Activated CD4-positive, alpha-beta T cell treated with anti-CD3 and anti-CD28 coated beads, Interleukin-2, amount 50 U/mL, for 1 hour (primary cell): Measurements from ENCODE around the gene STRA6.
"Not testable (repeated sequence)": the region's sequence is repeated elsewhere in the genome, so short reads cannot be mapped to it uniquely, and the experiment has no call there.

Source experiments
- DNase-seq: peaks from one replicate; pipeline ENCODE4 v3.0.0-alpha.2; 2020

STRA6 gene

DNA sequence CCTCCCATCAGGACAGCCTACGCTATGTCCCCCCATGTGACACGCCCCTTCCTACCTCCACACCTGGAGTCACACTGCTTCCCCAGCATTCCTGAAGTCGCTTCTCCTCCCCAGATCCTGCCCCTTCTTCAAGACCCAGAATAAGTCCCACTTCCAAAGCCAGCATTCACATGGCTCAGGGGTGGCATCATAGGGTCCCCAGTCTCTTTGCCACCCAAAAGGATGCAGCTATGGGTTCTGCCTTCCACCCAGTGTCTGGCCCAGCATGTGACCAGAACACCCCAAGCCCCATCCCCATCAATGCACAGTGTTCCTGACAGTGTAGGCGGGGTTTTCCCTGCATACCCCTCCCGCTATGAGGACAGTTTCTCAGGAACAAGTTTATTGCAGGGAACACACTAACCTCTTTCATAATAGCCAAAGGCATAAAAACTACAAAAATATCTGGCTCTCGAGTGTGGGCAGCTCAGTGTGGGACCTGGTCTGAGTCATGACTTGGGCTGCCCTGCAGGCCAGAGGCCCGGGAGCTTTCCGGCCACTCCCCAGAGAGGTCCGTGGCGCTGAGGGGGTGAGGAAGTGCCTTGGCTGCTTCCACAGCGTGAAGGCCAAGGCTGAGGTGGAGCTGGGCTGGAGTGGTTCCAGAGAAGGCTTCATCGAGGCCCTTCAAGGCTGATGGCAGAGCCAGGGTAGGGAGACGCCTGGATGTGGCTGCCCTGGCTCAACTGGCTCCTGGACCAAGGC is 23.3 kb downstream of the STRA6 start:
- DNase-seq, result no peak

DNA sequence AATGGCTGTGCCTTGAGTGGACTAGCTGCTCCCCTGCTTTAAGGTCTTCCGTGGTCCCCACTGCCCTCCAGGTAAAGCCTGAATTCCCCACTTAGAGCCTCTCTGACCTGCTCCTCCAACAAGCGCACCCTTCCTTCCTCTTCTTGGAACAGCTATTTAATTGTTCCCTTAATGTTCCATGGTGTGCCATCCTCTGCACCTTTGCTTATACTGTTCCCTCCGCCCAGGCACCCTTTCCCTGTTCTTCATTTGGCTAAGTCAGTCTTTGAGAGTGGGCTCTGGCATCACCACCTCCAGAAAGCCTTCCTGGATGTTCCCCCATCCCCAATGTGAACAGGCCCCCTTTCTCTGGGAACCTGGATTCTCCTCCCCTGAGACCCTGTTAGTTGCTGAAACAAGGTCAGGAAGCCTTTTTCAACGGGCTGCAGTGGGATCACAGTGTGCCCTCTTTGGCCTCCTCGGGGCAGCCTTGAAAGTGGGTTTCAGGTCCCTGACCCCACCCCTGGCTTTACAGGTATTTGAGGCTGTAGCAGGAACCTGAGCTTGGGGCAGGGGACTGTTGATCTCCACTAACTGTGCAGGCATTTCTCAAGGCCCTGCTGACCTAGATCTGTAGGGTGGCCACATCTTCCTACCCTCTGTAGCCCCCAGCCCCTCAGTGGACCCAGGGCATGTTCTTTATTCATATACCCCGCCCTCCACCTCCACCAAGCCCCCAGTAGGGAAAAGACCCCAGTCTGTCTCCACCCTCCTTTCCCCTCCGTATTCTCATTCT is 24.1 kb downstream of the STRA6 start:
- DNase-seq, result no peak

DNA sequence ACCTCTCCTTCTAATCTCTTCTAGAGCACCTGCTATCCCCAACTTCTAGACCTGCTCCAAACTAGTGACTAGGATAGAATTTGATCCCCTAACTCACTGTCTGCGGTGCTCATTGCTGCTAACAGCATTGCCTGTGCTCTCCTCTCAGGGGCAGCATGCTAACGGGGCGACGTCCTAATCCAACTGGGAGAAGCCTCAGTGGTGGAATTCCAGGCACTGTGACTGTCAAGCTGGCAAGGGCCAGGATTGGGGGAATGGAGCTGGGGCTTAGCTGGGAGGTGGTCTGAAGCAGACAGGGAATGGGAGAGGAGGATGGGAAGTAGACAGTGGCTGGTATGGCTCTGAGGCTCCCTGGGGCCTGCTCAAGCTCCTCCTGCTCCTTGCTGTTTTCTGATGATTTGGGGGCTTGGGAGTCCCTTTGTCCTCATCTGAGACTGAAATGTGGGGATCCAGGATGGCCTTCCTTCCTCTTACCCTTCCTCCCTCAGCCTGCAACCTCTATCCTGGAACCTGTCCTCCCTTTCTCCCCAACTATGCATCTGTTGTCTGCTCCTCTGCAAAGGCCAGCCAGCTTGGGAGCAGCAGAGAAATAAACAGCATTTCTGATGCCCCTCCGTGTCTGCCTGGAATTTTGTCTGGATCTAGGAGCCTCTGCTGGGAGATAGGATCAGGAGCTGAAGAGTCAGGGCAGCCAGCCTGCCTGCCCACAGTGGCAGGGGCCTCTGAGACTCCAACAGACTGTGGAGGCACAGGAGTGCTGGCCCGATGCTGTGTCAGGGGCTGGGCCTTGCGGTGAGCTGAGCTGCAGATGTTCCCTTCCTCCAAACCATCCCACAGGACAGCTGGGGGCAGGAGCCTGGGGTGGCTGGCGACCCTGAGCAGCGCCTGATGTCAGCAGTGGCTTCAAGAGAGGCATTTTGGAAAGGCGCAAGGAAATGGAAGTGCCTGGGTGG is 26.0 kb downstream of the STRA6 start:
- DNase-seq, result no peak

DNA sequence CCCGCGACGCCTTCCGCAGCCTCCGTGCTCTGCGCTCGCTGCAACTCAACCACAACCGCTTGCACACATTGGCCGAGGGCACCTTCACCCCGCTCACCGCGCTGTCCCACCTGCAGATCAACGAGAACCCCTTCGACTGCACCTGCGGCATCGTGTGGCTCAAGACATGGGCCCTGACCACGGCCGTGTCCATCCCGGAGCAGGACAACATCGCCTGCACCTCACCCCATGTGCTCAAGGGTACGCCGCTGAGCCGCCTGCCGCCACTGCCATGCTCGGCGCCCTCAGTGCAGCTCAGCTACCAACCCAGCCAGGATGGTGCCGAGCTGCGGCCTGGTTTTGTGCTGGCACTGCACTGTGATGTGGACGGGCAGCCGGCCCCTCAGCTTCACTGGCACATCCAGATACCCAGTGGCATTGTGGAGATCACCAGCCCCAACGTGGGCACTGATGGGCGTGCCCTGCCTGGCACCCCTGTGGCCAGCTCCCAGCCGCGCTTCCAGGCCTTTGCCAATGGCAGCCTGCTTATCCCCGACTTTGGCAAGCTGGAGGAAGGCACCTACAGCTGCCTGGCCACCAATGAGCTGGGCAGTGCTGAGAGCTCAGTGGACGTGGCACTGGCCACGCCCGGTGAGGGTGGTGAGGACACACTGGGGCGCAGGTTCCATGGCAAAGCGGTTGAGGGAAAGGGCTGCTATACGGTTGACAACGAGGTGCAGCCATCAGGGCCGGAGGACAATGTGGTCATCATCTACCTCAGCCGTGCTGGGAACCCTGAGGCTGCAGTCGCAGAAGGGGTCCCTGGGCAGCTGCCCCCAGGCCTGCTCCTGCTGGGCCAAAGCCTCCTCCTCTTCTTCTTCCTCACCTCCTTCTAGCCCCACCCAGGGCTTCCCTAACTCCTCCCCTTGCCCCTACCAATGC is 27.1 kb downstream of the STRA6 start:
- DNase-seq, result no peak

DNA sequence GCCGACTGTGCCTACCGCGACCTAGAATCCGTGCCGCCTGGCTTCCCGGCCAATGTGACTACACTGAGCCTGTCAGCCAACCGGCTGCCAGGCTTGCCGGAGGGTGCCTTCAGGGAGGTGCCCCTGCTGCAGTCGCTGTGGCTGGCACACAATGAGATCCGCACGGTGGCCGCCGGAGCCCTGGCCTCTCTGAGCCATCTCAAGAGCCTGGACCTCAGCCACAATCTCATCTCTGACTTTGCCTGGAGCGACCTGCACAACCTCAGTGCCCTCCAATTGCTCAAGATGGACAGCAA is 27.7 kb downstream of the STRA6 start:
- DNase-seq, result no peak

DNA sequence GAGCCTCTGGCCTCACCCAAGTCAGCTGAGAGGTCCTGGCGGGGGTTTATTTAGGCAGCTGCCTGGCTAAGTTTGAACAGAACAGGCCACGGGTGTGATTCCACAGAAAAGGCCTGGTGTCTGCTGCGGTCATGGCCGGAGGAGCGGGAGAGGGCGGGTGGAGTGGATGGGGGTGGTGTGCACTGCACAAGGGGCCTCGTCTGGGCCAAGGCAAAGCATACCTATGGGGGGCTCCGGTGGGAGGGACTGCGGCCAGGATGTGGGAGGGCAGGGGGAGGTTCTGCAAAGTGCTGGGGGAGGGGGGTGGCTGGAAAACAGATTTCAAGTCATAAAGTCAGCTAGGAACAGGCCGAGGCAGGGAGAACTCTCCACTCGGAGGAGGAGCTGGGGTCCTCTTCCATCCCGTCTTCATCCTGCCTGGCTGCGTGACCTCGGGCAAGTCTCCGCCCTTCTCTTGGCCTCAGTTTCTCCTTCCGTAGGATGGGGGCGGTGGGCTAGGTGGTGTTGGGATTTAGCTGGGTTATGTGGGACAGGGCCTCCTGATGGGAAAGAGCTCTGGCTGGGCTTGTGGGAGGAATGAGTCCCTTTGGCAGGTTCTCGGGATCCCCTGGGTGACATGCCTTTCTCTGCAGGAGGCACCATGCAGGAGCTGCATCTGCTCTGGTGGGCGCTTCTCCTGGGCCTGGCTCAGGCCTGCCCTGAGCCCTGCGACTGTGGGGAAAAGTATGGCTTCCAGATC is 28.2 kb downstream of the STRA6 start:
- no peak for DNase-seq

DNA sequence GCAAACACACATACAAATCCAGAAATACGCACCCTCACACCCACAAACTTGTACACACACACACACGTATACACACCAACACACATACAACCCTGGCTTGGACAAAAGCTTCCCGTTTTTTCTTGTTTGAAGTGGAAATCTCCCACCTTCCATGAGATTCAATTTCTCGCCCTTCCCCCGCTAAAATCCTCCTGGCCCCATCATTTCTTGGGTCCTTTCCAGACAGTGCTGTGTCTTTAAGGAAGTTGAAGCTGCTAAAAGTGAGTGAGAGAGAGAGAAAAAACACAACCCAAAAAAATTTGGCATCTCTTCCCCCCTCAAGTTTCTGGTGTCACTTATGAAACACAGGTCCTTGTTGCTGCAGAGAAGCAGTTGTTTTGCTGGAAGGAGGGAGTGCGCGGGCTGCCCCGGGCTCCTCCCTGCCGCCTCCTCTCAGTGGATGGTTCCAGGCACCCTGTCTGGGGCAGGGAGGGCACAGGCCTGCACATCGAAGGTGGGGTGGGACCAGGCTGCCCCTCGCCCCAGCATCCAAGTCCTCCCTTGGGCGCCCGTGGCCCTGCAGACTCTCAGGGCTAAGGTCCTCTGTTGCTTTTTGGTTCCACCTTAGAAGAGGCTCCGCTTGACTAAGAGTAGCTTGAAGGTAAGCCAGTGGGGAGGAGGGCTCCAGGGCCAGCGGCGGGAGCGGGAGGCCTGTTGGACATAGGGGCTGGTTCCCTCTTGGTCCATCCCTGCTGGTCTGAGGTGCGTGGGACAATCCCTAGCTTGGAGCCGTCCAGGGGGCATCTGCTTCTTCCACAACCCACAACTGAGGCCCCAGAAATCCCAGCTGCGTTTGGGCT is 29.0 kb downstream of the STRA6 start, which contains the start of gene ISLR:
TSS of gene ISLR (plus strand) at position 331 of the 839 bp plus-strand sequence. CDS start 1,149 bp downstream, outside the sequence.
- no peak for DNase-seq

DNA sequence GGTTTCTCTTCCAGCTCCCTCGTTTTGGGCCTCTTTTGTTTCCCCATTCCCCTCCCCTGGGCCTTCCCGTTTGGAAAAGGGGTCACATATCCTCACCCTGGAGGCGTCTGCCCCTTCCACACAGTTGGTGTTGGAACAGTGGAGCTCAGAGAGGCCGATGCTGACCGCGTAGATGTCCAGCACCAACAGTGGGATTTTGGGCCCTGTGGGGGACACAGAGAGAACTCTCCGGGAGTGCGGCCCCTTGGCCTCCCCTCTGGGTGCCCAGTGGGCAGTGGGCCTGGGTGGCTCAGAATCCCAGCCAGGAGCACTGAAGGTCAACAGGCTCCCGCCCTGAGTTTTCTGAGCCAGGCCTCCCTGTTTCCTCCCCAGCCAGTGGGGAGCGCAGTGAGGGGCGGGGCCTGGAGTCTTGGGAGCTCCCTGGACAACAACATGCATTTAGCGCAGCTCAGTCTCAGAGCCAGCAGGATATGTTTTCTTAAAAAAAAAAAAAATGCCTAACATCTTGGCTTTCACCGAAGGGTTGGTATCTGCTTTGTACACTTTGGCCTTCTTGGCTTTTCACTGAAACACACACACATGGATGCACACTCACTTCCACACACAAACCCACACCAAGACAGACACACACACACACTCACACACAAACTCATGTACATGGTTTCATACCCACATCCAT is 29.7 kb downstream of the STRA6 start:
- DNase-seq, result no peak

DNA sequence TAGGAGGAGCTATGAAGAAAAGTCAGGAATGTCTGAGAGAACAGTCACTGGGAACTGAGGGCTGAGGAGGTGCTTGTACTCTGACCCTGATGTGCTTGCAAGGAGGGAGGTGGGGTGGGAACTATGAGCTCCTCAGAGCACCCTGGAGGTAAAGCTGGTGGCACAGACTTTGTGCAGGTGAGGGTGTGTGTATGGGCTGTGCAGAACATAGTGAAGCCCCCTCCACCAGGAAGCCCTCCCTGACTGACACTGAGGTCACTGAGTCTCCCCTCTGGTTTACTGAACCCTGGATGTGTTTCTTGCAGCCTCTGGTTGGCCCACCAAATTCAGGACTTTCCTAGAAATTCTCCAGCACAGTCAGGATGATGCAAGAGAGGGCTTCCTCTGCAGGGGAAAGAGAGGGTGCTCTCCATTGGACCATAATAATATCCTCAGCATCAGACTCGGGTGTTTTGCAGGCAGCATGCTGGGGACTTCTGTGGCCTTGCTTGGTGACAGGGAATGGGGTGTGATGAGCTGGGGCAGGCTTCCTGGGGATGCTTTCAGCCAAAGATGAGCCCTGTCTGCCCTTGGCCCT is 30.5 kb downstream of the STRA6 start:
- no peak for DNase-seq

DNA sequence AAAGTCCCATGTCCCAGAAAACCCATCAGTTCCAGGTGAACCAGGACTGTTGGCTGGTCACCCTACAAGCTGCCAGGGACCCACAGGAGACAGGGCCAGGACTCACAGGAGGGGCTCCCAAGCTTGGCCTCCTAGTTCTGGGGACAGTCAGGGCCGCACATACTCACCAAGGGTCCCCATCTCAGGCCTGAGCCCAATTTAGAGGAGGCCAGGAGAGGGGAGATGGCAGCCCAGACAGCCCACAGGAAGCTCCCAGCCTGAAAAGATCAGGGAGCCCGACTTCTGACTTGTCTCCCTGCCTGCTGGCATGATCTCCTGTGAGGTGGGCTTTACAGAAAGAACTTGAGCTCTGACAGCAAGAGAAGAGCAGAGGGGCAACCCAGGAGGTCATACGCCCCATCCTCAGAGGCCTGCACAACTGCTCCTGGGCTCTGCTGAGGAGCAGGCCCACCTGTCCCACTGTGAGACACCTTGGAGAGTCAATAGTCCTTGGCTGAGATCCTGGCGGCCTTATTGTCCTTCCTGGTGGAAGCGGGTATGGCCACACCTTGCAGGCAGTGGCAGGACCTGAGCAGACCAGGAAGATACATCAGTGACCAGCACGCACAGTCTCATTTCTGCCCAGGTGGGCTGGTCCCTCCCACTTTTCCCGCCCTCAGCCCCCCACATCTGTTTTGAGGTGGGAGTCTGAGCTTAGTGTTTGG is 31.6 kb downstream of the STRA6 start:
- DNase-seq, result no peak

DNA sequence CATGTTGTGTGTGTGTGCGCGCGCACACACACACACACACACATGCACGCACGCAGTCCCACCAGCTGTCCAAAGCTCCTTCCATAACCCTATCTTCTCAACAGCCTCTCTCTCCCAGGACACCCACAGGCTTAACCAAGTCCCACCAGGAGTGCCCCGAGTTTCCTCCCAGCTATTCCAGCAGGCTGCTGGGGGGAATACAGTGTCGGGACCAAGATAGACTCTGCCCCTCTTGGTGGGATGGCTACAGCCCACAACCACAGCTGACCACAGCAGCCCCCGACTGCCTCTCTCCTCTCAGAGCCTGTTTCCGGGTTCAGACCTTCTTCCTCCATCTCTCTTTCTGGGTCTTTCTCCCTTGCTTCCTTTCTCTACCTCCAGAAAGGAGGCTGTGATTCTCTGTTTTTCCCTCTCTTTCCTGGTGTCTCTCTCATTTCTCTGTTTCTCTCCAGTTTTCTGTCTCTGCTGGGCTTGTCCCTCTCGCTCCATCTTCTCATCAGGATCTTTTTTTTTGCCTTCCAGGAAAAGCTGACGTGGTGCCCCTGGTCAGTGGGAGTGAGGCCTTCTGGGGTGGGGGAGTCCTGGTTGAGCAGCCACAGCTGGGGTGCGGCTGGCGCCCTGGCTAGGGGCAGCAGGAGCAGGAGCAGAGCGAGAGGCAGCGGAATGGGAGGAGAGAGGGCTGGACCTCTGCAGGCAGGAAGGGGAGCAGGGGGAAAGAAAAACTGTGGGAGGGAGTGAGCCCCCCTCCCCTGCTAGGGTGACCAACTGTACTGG is 32.3 kb downstream of the STRA6 start:
- DNase-seq, result no peak

DNA sequence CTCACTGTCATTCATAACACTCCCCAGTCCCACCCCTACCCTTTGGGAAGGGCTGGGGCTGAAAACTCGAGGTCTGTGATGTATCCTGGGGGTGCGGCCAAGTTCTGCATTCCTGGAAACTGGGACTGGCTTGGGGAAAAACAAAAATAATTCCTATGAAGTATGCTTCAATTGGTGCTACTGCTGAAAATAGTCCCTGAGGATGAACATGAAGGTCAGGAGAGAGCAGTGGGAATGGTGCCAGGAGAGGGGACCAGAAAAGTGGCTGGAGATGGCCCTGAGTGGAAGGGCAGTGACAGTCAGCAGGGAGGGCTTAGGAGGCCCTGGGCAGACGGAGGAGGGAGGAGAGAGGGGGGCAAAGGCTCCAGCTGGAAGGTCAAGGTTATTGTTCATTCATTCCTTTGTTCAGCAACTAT is 33.9 kb downstream of the STRA6 start:
- DNase-seq, result no peak

DNA sequence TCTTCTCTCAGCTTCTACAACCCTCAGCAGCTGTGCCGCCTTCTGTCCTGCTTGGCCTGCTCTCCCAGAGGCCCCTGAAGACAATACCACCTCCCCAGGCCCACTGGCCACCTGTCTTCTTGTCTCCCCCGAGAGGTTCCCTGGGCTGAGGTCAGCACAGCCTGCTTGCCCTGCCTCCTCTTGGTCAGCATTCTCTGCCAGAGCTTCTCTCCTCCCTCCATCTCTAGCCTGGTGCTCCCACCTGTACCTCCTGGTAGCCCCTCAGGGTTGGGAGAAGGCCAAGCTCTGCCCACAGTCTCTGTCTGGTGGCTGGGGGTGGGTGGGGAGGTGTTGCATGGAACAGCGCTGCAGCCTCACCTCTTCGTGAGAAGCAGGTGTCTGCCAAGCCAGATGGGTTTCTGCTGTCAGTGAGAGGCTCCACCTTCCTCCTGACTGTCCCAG is 34.7 kb downstream of the STRA6 start:
- DNase-seq, result no peak

DNA sequence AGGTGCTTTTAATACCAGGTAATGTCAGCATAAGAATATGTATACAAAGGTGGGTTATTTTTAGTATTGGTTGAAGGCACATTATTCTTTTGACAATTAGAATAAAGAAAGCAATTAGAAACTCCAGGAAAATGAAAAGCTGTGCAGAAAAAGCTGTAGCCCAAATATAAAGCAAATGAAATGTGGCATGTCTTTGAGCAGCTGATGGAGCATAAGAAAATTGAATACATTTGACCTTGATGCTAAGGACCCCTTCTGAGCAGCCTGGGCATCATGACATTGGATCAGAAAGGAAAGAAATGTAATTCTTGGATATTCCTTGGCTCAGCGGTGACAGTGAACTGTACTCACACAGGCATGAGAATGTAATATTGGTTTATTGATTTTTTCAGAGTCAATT is 37.1 kb downstream of the STRA6 start:
- DNase-seq, result no peak

DNA sequence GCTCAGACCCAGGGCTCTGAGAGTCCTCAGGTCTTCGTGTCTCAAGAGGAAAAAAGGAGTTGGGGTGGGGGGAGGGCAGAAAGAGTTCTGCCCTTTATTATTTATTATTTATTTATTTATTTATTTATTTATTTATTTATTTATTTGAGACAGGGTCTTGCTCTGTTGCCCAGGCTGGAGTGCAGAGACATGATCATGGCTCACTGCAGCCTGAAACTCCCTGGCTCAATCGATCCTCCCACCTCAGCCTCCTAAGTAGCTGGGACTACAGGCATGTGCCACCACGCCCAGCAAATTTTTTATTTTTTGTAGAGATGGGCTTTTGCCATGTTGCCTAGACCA is 40.4 kb downstream of the STRA6 start:
- DNase-seq, result not testable (repeated sequence)

DNA sequence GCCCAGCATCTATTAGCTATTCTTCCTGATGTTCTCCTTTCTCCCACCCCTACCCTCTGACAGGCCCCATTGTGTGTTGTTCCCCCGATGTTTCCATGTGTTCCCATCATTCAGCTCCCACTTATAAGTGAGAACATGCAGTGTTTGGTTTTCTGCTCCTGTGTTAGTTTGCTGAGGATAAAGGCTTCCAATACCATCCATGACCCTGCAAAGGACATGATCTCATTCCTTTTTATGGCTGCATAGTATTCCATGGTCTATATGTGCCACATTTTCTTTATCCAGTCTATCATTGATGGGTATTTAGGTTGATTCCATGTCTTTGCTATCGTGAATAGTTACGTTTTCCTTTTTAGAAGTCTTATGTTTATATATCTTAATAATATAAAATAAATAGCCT is 42.2 kb downstream of the STRA6 start:
- not testable (repeated sequence) for DNase-seq

DNA sequence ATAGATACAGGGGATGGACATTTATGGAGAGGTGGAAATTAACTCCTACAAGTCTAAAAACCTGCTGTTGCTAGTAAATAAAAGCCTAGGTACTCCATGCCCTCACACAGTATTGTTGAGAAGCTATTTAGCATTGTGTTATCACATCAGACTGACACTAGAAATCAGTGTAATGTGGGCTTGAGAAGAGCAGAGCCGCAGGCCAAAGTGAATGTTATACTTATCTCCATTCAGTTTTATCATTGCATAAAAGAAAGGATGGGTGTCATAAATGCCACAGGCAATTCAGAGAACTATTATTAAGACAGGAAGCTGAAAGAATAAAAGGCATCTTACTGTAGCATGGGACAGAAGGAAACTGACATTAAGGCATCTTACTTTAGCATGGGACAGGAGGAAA is 42.8 kb downstream of the STRA6 start:
- DNase-seq, result no peak
